NCI-H526 treated with DMSO at 0.1 percent for 48 hours (cell line): Measurements from ENCODE around the gene FBXL20.
"Not testable (repeated sequence)": the region's sequence is repeated elsewhere in the genome, so short reads cannot be mapped to it uniquely, and the experiment has no call there.

Source experiments
- DNase-seq: peaks from one replicate; lab custom pipeline; 2025; lab: John Stamatoyannopoulos, UW

FBXL20 gene

DNA sequence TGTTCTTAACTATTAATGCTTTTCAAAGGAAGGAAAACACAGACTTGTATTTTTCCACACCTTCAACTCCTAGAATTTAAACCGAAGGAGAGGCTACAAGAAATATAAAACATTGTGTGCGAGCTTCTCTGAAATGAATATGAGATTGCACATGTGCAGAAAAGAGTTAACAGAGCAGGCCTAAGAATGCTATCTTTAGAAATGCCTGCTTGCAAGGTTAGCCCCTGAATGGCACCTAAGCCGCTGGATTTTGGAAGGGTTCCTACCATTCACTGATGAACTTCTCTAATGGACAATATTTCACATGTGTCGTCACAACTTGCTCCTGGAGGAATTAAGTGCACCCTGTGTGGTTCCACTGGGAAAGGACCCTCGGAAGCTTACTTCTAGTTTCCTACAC lies 69.3 kb downstream of the FBXL20 start:
- DNase-seq = no peak

- DNase-seq = no peak
These were observed 72.6 kb downstream of the FBXL20 start for GRCh38 chr17:39328815-39329214.

DNA sequence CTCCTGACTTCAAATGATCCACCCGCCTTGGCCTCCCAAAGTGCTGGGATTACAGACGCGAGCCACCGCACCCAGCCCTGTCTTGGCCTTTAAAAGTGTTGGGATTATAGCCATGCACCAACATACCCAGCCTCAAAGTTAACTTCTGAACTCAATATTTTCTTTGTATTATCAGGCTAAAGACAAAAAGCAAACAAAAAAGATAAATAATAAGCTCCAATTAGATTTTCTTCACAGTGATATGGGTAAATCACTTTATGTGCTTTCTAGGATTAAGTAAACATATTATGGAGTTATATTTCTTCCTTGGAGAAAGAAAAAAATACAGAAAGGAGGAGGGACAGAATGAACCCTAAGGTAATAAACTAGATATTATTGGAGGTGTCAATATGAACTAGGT lies 74.3 kb downstream of the FBXL20 start:
- DNase-seq = no peak

DNA sequence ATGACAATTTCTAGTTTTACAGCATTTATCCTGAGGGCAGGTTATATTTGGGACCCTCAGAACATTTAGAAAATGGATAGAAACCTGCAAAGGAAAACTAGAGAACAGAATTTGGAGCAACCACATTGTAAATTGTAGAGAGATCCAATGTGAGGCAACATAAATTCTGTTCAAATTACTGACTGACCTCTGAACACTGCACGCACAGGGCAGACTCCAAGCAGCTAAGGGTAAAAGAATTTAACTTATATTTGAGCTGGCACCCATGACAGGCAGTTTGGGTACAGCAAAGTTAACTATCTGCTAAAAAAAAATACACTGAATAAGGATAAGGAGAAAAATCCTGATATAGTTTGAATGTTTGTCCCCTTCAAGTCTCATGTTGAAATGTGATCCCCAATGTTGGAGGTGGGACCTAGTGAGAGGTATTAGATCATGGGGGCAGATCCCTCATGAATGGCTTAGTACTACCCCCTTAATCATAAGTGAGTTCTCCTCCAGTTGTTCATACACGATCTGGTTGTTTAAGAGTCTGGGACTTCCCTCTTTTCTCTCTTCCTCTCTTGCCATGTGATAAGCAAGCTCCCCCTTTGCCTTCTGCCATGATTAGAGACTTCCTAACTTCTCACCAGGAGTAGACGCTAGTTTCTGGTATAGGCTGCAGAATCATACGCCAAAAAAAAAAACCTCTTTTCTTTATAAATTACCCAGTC lies 75.7 kb downstream of the FBXL20 start:
- no peak for DNase-seq

GRCh38 chr17:39318636-39319035 lies 82.8 kb downstream of the FBXL20 start:
- no peak for DNase-seq

- no peak for DNase-seq
These were observed 94.8 kb downstream of the FBXL20 start for GRCh38 chr17:39306509-39307212.

DNA sequence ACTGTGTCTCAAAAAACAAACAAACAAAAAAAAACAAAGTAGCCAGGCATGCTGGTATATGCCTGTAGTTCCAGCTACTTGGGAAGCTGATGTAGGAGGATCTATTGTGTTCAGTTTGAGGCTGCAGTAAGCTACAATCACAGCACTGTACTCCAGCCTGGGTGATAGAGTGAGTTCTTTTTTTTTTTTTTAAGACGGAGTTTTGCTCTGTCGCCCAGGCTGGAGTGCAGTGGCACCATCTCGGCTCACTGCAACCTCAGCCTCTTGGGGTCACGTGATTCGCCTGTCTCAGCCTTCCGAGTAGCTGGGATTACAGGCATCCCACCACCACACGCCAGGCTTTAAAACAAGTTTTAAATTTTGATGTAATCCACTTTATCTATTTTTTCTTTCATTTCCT lies 95.4 kb downstream of the FBXL20 start:
- no peak for DNase-seq

DNA sequence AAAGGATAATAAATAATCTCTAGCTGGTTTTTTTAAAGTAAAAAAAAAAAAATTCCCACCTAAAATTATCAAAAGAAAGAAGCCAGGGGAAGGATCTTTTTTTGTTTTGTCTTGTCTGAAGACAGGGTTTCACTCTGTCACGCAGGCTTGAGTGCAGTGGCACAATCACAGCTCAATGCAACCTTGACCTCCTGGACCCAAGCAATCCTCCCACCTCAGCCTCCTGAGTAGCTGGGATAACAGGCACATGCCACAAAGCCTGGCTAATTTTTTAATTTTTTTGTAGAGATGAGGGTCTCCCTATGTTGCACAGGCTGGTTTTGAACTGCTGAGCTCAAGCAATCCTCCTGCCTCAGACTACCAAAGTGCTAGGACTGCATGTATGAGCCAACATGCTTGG lies 97.2 kb downstream of the FBXL20 start:
- DNase-seq = no peak

GRCh38 chr17:39294060-39294459 lies 107.4 kb downstream of the FBXL20 start:
- DNase-seq = no peak

DNA sequence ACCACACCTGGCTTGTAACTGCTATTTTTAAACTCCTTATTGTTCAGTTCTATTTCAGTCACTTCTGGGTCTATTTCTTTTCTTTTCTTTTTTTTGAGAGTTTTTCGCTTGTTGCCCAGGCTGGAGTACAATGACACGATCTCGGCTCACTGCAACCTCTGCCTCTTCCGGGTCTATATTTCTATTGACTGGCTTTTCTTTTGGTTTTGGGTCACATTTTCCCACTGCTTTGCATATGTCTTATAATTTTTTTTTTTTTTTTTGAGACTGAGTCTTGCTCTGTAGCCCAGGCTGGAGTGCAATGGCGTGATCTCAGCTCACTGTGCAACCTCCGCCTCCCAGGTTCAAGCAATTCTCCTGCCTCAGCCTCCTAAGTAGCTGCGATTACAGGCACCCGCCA lies 108.9 kb downstream of the FBXL20 start:
- DNase-seq = not testable (repeated sequence)

DNA sequence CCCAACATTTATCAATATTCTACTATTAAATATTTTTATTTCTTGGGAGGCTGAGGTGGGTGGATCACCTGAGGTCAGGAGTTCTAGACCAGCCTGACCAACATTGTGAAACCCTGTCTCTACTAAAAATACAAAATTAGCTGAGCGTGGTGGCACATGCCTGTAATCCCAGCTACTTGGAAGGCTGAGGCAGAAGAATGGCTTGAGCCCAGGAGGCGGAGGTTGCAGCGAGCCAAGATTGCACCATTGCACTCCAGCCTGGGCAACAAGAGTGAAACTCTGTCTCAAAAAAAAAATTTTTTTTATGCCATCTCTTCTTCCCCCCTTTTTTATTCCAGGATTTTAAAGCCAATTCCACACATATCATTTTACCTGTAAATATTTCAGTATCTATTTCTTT lies 114.9 kb downstream of the FBXL20 start:
- not testable (repeated sequence) for DNase-seq

DNA sequence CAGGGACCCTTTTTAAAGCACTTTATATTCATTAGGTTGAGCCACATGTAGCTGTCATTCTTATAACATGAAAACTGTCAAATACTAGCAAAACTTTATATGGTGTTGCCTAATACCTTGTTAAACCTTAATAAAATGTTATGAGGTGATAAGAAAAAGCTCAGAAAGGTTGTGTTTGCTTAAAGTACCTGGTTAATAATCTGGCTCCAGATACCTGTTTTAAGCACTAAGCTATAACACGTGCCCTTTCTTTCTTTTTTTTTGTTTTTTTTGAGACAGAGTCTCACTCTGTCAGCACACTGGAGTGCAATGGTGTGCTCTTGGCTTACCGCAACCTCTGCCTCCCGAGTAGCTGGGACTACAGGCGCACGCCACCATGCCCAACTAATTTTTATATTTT lies 116.7 kb downstream of the FBXL20 start:
- no peak for DNase-seq

GRCh38 chr17:39283896-39284295 lies 117.5 kb downstream of the FBXL20 start:
- no peak for DNase-seq

- no peak for DNase-seq
These were observed 118.3 kb downstream of the FBXL20 start for GRCh38 chr17:39283098-39283497.

GRCh38 chr17:39281806-39282205 lies 119.6 kb downstream of the FBXL20 start:
- DNase-seq = no peak

DNA sequence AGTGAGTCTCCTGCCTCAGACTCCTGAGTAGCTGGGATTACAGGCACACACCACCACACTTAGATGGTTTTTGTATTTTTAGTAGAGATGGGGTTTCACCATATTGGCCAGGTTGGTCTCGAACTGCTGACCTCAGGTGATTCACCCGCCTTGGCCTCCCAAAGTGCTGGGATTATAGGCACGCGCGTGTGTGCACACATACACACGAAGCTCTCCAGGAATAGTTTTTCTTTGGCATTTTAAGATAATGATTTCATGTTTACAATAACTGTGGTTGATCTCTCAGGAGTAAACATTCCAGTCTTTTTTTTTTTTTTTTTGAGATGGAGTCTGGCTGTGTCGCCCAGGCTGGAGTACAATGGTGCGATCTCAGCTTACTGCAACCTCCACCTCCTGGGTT lies 123.2 kb downstream of the FBXL20 start:
- DNase-seq = not testable (repeated sequence)

- DNase-seq = no peak
These were observed 124.3 kb downstream of the FBXL20 start for GRCh38 chr17:39277110-39277509.

- no peak for DNase-seq
These were observed 125.3 kb downstream of the FBXL20 start for GRCh38 chr17:39276113-39276512.

DNA sequence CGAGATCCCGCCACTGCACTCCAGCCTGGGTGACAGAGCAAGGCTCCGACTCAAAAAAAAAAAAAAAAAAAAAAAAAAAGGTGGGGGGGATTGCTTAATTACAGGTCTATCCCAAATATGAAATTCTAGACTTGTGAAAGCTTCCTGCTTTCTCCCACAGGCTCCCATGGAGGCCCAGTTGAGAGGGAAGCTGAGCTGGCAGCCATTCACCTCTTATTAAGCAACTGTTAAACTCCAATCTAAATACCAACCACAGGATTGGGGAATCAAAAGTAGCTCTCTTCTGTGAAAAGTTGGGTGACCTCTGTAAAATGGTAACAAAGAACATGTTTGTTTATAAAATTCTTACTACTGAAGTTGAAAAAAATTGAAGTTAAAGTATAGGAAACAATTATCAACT lies 129.9 kb downstream of the FBXL20 start:
- DNase-seq = no peak

- DNase-seq = no peak
These were observed 130.5 kb downstream of the FBXL20 start for GRCh38 chr17:39270923-39271322.

GRCh38 chr17:39264119-39264518 lies 137.3 kb downstream of the FBXL20 start:
- no peak for DNase-seq

DNA sequence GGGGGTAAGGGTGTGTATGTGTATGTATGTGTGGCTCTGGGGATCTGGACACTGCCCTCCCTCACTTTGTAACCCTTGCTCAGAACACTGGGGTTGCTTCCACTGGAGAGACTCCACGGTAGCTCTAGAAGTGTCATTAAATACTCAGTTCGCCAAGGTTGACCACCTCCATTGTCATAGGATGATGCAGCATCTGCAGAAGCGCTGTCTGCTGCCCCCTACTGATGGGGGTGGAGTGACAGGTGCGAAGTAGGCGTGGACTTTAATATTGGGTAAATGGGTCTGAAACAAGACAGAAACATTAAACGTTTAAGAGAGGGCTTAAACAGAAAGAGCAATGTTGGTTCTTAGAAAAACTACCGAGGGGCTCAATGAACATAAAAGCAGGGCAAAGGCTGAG lies 140.1 kb downstream of the FBXL20 start:
- no peak for DNase-seq

DNA sequence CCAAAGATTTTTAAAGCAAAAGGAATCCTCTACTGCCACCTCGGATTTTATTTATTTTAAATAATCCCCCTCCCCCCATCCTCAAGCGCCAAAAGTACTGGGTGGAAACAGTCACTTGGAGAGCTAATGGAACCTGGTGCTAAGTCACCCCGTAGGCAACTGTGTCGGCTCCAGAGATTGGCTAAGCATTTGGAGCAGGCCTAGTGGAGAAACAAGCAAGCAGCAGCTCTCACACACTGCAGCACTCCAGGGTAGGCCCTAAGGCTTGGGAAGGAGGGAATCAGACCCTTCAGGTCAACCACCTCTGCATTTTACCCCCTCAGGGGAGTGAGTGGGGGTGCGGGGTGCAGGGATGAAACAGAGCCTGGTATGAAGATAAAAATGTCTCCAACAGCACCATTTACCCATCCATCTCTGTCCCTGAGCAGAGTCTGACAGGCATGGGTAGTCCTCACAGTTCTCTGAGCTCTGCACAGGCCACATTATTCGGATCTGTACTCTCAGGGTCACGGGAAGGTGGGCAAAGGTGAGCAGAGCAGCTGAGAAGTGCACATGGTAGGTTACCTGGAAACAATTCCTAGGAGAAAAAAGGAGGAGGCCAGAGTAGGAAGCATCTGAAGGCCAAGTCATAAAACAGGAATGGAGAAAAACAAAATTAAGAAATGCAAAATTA lies 148.5 kb downstream of the FBXL20 start:
- no peak for DNase-seq
